HG02970 (cell line): Measurements from ENCODE around the gene PASD1.
"Not testable (repeated sequence)": the region's sequence is repeated elsewhere in the genome, so short reads cannot be mapped to it uniquely, and the experiment has no call there.

ENCODE experiments used
- ATAC-seq: cut with Tn5 transposase; IDR thresholded peaks from one replicate; pipeline ENCODE4 v1.9.1; 2021; ENCODE audit warnings: mild to moderate bottlenecking, moderate library complexity, moderate number of reproducible peaks; ENCODE audit not compliant: unreplicated experiment, low FRiP score

Gene PASD1, protein sequence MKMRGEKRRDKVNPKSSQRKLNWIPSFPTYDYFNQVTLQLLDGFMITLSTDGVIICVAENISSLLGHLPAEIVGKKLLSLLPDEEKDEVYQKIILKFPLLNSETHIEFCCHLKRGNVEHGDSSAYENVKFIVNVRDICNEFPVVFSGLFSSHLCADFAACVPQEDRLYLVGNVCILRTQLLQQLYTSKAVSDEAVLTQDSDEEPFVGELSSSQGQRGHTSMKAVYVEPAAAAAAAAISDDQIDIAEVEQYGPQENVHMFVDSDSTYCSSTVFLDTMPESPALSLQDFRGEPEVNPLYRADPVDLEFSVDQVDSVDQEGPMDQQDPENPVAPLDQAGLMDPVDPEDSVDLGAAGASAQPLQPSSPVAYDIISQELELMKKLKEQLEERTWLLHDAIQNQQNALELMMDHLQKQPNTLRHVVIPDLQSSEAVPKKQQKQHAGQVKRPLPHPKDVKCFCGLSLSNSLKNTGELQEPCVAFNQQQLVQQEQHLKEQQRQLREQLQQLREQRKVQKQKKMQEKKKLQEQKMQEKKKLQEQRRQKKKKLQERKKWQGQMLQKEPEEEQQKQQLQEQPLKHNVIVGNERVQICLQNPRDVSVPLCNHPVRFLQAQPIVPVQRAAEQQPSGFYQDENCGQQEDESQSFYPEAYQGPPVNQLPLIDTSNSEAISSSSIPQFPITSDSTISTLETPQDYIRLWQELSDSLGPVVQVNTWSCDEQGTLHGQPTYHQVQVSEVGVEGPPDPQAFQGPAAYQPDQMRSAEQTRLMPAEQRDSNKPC

GRCh38 chrX:151563449-151563848, at the start of gene PASD1:
Gene PASD1, plus strand, starts transcription at chrX:151563675. Its CDS starts 37,879 bp downstream, at chrX:151601554.
- ATAC-seq = no peak

GRCh38 chrX:151515237-151515636, 48.2 kb upstream of the PASD1 start:
- ATAC-seq = no peak

- no peak for ATAC-seq
Measured at GRCh38 chrX:151516538-151517187, 46.8 kb upstream of the PASD1 start.

GRCh38 chrX:151517421-151517820, 46.1 kb upstream of the PASD1 start:
- no peak for ATAC-seq

DNA sequence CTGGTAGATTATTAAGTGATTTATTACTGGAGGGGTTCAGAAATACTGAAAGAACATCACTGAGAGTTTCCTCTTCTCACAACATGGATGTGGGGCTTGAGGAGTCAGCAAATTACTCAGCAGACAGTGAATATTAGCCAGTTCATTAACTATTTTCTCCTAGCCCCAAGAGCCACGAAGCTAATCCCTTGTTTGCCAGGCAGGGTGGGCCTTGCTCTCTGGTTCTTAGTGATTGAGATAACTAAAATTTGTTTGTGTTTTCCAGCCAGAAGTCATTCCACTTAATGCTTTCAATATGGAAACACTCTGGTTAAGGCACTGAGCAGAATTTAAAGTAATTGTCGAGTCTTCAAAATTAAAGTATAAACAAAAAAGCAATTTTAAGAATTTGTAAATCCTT, 40.1 kb upstream of the PASD1 start:
- ATAC-seq = no peak

DNA sequence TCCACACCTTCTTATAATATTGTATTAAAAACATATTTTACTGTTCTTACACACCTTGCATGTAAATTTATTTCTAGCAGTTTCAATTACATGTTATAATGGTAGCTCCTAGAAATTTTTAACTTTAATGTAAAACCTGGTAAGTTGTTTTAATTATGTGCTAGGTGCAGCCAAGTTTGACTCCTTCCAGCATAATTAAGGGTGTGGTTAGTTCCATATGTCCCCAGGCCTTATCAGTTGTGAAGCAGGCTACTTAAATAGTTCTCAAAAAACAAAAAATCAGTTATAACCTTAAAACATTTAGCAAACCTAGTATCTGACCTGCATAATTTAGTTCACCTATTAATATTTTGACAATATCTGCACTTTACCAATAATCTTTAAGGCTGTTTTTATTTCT, 26.9 kb upstream of the PASD1 start:
- ATAC-seq = no peak

GRCh38 chrX:151537572-151537971, 25.9 kb upstream of the PASD1 start:
- no peak for ATAC-seq

GRCh38 chrX:151538190-151539122, 25.0 kb upstream of the PASD1 start:
- ATAC-seq = no peak

GRCh38 chrX:151543706-151544105, 19.8 kb upstream of the PASD1 start:
- ATAC-seq = no peak

GRCh38 chrX:151546226-151546625, 17.2 kb upstream of the PASD1 start:
- ATAC-seq = not testable (repeated sequence)

DNA sequence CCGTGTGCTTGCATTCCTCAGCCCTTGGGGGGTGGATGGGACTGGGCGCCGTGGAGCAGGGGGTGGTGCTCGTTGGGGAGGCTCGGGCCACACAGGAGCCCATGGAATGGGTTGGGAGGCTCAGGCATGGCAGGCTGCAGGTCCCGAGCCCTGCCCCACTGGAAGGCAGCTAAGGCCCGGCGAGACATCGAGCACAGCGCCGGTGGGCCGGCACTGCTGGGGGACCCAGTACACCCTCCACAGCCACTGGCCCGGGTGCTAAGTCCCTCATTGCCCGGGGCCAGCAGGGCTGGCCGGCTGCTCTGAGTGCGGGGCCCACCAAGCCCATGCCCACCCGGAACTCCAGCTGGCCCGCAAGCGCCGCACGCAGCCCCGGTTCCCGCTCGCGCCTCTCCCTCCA, 12.3 kb upstream of the PASD1 start:
- not testable (repeated sequence) for ATAC-seq

GRCh38 chrX:151552743-151553142, 10.7 kb upstream of the PASD1 start:
- ATAC-seq = no peak

DNA sequence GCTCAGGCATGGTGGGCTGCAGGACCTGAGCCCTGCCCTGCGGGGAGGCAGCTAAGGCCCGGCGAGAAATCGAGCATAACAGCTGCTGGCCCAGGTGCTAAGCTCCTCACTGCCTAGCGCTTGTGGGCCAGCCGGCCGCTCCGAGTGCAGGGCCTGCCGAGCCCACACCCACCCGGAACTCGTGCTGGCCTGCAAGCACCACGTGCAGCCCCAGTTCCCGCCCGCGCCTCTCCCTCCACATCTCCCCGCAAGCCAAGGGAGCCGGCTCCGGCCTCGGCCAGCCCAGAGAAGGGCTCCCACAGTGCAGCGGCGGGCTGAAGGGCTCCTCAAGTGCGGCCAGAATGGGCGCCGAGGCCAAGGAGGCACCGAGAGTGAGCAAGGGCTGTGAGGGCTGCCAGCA, 8.2 kb upstream of the PASD1 start:
- not testable (repeated sequence) for ATAC-seq

DNA sequence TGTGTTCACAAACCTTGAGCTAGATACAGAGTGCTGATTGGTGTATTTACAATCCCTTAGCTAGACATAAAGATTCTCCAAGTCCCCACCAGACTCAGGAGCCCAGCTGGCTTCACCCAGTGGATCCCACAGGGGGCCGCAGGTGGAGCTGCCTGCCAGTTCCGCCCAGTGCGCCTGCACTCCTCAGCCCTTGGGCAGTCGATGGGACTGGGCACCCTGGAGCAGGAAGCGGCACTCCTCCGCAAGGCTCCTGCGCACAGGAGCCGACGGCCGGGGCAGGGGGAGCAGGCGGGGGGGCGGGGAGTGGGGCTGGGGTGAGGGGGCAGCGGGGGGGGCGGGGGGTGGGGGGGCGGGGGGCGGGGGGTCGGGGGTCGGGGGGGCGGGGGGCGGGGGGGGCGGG, 990 bp upstream of the PASD1 start:
- not testable (repeated sequence) for ATAC-seq

DNA sequence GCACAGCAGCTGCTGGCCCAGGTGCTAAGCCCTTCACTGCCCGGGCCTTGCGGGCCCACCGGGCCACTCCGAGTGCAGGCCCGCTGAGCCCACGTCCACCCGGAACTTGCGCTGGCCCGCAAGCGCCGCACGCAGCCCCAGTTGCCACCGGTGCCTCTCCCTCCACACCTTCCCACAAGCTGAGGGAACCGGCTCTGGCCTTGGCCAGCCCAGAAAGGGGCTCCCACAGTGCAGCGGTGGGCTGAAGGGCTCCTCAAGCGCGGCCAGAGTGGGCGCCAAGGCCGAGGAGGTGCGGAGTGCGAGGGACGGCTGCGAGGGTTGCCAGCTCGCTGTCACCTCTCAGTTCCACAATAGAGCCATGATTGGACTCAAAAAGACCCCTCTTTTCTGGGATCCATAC, 472 bp upstream of the PASD1 start:
- not testable (repeated sequence) for ATAC-seq

- no peak for ATAC-seq
Measured at GRCh38 chrX:151564035-151564434, 560 bp downstream of the PASD1 start.

DNA sequence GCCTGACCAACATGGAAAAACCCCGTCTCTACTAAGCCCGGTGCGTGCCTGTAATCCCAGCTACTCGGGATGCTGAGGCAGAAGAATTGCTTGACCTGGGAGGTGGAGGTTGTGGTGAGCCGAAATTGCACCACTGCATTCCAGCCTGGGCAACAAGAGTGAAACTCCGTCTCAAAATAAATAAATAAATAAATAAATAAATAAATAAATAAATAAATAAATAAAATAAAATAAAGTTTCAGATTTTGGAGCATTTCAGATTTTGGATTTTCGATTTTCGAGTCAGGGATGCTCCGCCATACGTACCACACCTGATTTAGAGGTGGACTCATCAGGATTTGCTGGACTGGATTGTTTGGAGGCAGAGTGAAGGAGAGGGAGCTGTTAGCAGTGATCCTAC, 3.4 kb downstream of the PASD1 start:
- not testable (repeated sequence) for ATAC-seq

DNA sequence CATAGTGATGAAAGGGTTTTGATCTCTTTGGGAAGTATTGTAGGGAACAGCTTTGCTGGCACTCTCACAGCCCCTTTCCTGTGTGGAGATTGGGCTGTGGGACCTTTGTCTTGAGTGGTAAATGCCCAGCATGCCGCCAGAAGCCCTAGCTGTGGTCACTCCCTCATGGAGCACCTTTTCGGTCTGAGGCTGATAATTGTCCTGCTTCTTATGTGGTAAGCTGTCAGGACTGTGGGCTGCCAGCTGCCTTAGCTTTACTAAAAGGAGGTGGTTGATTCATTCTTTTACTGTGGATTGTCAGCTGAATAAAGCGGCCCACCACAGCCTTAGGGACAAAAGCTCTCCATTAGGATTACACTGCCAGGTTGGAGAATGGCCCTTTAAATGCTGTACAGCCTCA, 7.1 kb downstream of the PASD1 start:
- no peak for ATAC-seq

GRCh38 chrX:151593384-151593783, 29.9 kb downstream of the PASD1 start:
- ATAC-seq = not testable (repeated sequence)

GRCh38 chrX:151596282-151596681, 32.8 kb downstream of the PASD1 start:
- ATAC-seq = no peak
